ENCODE data around the gene MYO10. TPM values are rescaled to one million over a fixed set of nuclear protein-coding genes. Genes with fewer than 3 reads are reported as not detected.
"Not testable (repeated sequence)": the region's sequence is repeated elsewhere in the genome, so short reads cannot be mapped to it uniquely, and the experiment has no call there.

Gene MYO10
- total RNA-seq, 1 donor from 2014 or later, result 25.9 TPM

GRCh38 chr5:16674750-16675149, 261.3 kb downstream of the MYO10 start:
- DNase-seq (ENCODE audit: low spot score), result no peak
- no peak for ATAC-seq
- intact Hi-C loops (cut with DNase I), result no loop called here

GRCh38 chr5:16673241-16674201, 262.6 kb downstream of the MYO10 start:
- ATAC-seq (no peak), DNase-seq (ENCODE audit: low spot score) (no peak)

GRCh38 chr5:16671208-16671607, 264.9 kb downstream of the MYO10 start:
- DNase-seq (ENCODE audit: low spot score) (no peak), ATAC-seq (no peak)
- intact Hi-C loops (cut with DNase I), result no loop called here

More at GRCh38 chr5:16673241-16674201, 262.6 kb downstream of the MYO10 start:
- intact Hi-C loops (cut with DNase I), result no loop called here

GRCh38 chr5:16669776-16670175, 266.3 kb downstream of the MYO10 start:
- ATAC-seq, result no peak
- DNase-seq (ENCODE audit: low spot score), result no peak
- intact Hi-C loops (cut with DNase I), result no loop called here

- intact Hi-C loops (cut with DNase I), result no loop called here
- DNase-seq (ENCODE audit: low spot score), result no peak
- ATAC-seq, result no peak
These were observed 267.5 kb downstream of the MYO10 start for GRCh38 chr5:16668631-16669030.

- DNase-seq (ENCODE audit: low spot score) (no peak), ATAC-seq (no peak)
- intact Hi-C loops (cut with DNase I), result no loop called here
These were observed 267.9 kb downstream of the MYO10 start for GRCh38 chr5:16668194-16668593.

- intact Hi-C loops (cut with DNase I), result no loop called here
- DNase-seq (ENCODE audit: low spot score) (no peak), ATAC-seq (peak; percentile 77)
These were observed 269.1 kb downstream of the MYO10 start for GRCh38 chr5:16666883-16667398.

- ATAC-seq (peak; percentile 11), DNase-seq (ENCODE audit: low spot score) (no peak)
- intact Hi-C loops (cut with DNase I), result no loop called here
These were observed 269.8 kb downstream of the MYO10 start for GRCh38 chr5:16666130-16666882.

GRCh38 chr5:16665601-16666000, 270.5 kb downstream of the MYO10 start:
- intact Hi-C loops (cut with DNase I), result no loop called here
- DNase-seq (ENCODE audit: low spot score) (no peak), ATAC-seq (no peak)

GRCh38 chr5:16664368-16664767, 271.7 kb downstream of the MYO10 start:
- intact Hi-C loops (cut with DNase I), result no loop called here
- DNase-seq (ENCODE audit: low spot score) (no peak), ATAC-seq (no peak)

GRCh38 chr5:16663840-16664239, 272.2 kb downstream of the MYO10 start:
- ATAC-seq (no peak), DNase-seq (ENCODE audit: low spot score) (no peak)
- intact Hi-C loops (cut with DNase I), result no loop called here

- no peak for ATAC-seq
- intact Hi-C loops (cut with DNase I), result no loop called here
These were observed 274.4 kb downstream of the MYO10 start for GRCh38 chr5:16661713-16662112.

GRCh38 chr5:16660982-16661381, 275.1 kb downstream of the MYO10 start:
- ATAC-seq (no peak), DNase-seq (ENCODE audit: low spot score) (no peak)
- intact Hi-C loops (cut with DNase I), result no loop called here

More at GRCh38 chr5:16661713-16662112, 274.4 kb downstream of the MYO10 start:
- DNase-seq (ENCODE audit: low spot score), result no peak

- ATAC-seq, result no peak
- intact Hi-C loops (cut with DNase I), result no loop called here
- DNase-seq (ENCODE audit: low spot score), result no peak
These were observed 276.6 kb downstream of the MYO10 start for GRCh38 chr5:16659536-16659935.

- ATAC-seq, result peak; percentile 96
- DNase-seq (ENCODE audit: low spot score), result no peak
- intact Hi-C loops (cut with DNase I), result no loop called here
These were observed 279.4 kb downstream of the MYO10 start for GRCh38 chr5:16656561-16657191.

- intact Hi-C loops (cut with DNase I), result no loop called here
- DNase-seq (ENCODE audit: low spot score) (no peak), ATAC-seq (no peak)
These were observed 281.3 kb downstream of the MYO10 start for GRCh38 chr5:16654647-16655334.

GRCh38 chr5:16648739-16649138, 287.3 kb downstream of the MYO10 start:
- ATAC-seq; intact Hi-C loops (cut with DNase I); DNase-seq (ENCODE audit: low spot score): not testable (repeated sequence)

GRCh38 chr5:16644301-16644889, 291.7 kb downstream of the MYO10 start:
- no peak for ATAC-seq
- intact Hi-C loops (cut with DNase I), result no loop called here
- no peak for DNase-seq (ENCODE audit: low spot score)
